HG02870 (cell line): Measurements from ENCODE around the gene LUZP2.

Source experiments
- ATAC-seq: cut with Tn5 transposase; IDR thresholded peaks from one replicate; pipeline ENCODE4 v1.9.1; 2021; ENCODE audit warnings: mild to moderate bottlenecking, moderate library complexity; ENCODE audit not compliant: unreplicated experiment

LUZP2 gene

DNA sequence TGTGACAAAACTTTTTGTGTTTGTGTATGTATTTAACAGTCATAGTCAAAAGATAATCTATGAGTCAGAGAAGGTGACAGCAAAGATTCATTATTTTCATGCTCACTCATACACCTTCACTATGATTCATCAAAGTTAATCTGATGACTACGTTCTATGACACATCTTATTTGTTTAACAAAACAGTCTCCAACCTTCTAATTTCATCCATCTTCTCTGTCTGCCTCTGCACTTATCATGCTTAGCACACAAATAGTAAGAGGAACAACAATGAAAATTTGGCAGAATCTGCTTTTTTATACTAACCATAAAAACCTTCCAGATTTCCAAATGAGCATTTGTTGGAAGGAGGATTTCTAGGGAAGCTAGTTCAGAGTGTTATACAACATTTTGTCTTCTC lies 568.9 kb downstream of the LUZP2 start:
- ATAC-seq = no peak

GRCh38 chr11:25066706-25067105 lies 569.9 kb downstream of the LUZP2 start:
- ATAC-seq = no peak

DNA sequence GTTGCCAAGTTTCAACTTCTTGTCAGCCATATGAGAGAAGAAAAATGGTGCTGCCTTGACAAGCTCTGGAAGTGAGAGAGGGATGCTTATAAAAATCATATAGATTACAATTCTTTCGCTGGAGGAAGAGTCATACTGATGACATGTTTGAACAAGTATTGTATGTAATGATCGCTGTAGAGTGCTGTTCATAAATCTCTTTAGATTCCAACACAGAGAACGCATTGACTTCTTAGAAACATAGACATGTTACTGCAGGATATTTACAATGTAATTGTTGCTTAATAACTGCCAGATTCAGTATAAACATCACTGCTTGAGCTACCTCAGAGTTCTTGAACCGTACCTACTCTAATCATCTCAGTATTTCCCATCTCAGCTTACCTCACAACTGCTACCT lies 571.6 kb downstream of the LUZP2 start:
- no peak for ATAC-seq

DNA sequence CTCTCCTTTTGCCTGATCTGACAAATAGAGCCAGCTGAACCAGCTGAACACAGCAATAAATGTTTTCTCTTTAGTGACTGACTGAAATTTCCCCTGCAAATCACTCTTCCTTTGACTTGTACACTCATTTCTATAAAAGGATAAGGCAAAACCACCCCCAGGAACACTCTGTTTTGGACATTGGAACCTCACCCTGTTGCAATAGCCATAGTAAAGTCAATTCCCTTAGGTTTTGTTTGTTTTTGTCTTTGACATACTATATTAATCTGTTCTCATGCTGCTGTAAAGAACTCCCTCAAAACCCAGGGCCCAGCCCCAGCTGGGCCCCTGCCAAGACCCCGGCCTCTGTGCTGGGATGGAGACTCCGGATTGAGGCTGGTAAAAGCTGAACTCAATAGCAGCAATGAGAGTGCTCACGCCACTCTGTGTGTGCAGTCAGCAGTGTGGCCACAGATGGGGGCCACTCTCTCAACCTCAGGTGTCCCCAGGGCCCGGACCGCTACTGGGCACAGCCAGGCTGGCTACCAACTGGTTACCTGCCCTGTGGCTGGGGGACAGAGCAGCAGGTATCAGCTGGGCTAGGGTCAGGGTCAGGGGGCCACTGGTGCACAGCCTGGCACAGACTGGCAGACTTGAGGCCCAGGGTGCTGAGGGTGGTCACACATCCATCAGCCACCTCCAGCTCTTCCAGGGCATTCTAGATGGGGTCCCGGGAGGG lies 597.4 kb downstream of the LUZP2 start:
- ATAC-seq = no peak

DNA sequence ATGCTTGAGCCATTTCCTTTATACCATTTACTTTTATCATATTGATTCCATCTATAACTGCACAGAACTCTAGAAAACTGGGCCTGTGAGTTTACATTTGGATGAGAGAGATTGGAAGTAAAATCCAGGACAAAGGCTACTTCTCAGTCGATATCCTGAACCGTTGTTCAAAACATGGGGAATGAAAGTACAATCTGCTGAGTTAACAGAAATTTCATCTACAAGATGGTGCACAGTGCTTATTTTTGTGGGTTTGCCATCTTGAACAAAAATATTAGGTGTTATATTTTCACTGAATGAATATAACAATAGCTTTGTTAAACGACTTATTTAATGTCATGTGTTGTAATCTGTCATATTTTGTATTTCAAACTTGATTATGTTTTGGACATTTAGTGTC lies 622.6 kb downstream of the LUZP2 start:
- no peak for ATAC-seq
